Astrocyte of the spinal cord (primary cell): ENCODE results near the gene BCL11A.
"Not testable (repeated sequence)": the region's sequence is repeated elsewhere in the genome, so short reads cannot be mapped to it uniquely, and the experiment has no call there.

Source experiments
- DNase-seq: peaks from one replicate; pipeline ENCODE4 v3.0.0; 2011; ENCODE audit warnings: low read depth, low spot score
- H3K4me3 ChIP-seq: 2 replicates; pipeline ENCODE4 v1.5.1; 2011; ENCODE audit warnings: low read depth, mild to moderate bottlenecking, low read length, moderate library complexity
- in situ Hi-C: cut with HindIII; loops from 2 replicates; pipeline ENCODE4 v1.10.0; 2017; ENCODE audit warnings: low sequenced_read_pairs
- TF ChIP-seq, protein P1 (sequence below): IDR thresholded peaks from 2 replicates; pipeline ENCODE4 v1.5.1; 2012; ENCODE audit warnings: low read depth, mild to moderate bottlenecking, low read length, inconsistent platforms

The BCL11A gene

DNA sequence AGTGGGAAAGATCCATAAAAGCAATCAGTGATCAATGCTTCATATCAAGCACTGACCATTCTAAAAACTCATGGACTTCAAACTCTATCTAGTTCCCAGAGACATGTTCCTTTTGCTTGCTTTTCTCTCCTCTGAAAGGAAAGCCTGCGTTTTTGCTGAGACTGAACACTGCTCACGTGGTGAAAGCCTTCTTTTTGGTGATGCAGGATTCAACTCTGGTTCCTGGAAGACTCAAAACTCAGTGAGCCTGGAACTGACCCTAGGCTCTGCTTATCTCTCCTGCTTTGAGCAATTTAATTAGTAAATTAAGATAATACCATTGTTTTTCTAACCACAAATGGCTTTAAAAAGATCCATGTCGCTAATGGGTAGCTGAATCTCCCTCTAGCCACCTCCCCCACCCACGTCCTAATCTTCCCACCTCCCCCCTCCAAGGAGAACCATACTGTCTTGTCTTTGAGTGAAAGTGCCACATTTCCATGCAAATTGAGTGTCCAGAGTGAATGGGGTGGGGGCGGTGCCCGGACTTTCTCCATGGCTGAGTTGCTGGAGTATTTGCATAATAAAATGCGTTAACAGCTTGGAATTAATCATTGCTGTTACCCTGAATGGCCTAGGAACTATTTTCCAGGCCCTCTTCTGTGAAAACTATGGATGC, 130.5 kb downstream of the BCL11A start:
- H3K4me3 ChIP-seq: no peak overlapping the region
- TF ChIP-seq, protein P1, sequence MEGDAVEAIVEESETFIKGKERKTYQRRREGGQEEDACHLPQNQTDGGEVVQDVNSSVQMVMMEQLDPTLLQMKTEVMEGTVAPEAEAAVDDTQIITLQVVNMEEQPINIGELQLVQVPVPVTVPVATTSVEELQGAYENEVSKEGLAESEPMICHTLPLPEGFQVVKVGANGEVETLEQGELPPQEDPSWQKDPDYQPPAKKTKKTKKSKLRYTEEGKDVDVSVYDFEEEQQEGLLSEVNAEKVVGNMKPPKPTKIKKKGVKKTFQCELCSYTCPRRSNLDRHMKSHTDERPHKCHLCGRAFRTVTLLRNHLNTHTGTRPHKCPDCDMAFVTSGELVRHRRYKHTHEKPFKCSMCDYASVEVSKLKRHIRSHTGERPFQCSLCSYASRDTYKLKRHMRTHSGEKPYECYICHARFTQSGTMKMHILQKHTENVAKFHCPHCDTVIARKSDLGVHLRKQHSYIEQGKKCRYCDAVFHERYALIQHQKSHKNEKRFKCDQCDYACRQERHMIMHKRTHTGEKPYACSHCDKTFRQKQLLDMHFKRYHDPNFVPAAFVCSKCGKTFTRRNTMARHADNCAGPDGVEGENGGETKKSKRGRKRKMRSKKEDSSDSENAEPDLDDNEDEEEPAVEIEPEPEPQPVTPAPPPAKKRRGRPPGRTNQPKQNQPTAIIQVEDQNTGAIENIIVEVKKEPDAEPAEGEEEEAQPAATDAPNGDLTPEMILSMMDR: no peak
- in situ Hi-C loops: no loop called here
- no peak for DNase-seq

DNA sequence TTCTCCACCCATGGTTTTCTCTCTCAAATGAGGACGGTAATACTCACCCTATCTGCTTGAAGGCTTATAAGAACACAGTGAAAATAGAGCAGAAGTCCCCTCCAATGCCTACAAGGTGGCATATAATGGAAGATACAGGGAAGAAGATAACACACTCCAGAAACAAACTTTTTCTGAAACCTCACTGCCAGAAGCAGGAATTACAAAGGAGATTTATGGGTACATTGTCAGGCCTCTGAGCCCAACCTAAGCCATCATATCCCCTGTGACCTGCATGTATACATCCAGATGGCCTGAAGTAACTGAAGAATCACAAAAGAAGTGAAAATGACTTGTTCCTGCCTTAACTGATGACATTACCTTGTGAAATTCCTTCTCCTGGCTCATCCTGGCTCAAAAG, 136.2 kb downstream of the BCL11A start:
- H3K4me3 ChIP-seq, DNase-seq, in situ Hi-C loops: not testable (repeated sequence)

- TF ChIP-seq, protein P1: no peak
- no peak overlapping the region for H3K4me3 ChIP-seq
- DNase-seq: no peak
- in situ Hi-C loops: no loop called here
These were observed 137.0 kb downstream of the BCL11A start for GRCh38 chr2:60416221-60417008.

DNA sequence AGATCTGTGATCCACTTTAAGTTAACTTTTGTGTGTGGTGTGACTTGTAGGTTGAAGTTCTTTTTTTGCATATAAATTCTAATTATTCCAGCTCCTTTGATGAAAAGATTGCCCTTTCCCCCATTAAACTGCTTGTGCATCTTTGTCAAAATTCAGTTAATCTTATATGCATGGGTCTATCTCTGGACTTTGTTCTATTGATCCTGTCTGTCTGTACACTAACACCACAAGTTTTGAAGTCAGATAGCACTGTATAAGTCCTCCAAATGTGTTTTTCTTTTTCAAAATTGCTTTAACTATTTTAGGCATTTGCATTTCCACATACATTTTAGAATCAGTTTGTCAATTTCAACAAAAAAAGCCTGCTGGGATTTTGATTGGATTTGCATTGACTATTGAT, 137.6 kb downstream of the BCL11A start:
- no peak overlapping the region for H3K4me3 ChIP-seq
- TF ChIP-seq, protein P1: no peak
- in situ Hi-C loops: no loop called here
- DNase-seq: no peak

GRCh38 chr2:60414495-60415138, 138.8 kb downstream of the BCL11A start:
- TF ChIP-seq, protein P1: no peak
- peak; percentile 45 for DNase-seq
- in situ Hi-C loops: no loop called here
- H3K4me3 ChIP-seq: no peak overlapping the region

DNA sequence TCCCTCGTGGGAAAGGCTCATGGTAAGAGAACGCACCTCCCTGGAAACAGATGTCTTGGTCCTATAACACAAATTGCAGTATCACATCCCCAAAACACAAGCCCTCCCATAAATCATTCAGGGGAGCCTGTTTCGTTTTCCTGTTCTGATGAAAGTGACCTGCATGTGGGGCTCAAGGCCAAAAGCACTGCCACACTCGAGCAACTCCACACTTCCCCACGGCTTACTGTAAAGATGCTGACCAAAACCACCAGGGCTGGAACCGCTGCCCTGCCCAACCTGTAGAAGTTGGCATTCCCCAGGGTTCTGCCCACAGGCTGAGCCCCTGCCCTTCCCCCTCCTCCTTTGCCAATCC, 139.7 kb downstream of the BCL11A start:
- in situ Hi-C loops: no loop called here
- TF ChIP-seq, protein P1: no peak
- no peak for DNase-seq
- no peak overlapping the region for H3K4me3 ChIP-seq
